Measurements from ENCODE around the gene MYOZ3.

MYOZ3 gene

GRCh38 chr5:150689120-150689519 lies 28.1 kb downstream of the MYOZ3 start:
- no peak overlapping the region for H3K4me3 ChIP-seq (ENCODE audit: low read depth, low read length)
- TF ChIP-seq CTCF (IDR thresholded peaks at IDR 0.05; ENCODE audit: low read depth, low read length, missing control alignments): no peak
- DNase-seq (ENCODE audit: low read depth): no peak

- no peak for TF ChIP-seq CTCF (IDR thresholded peaks at IDR 0.05; ENCODE audit: low read depth, low read length, missing control alignments)
- H3K4me3 ChIP-seq (ENCODE audit: low read depth, low read length): no peak overlapping the region
- DNase-seq (ENCODE audit: low read depth): no peak
Observed at GRCh38 chr5:150690760-150691159, 29.7 kb downstream of the MYOZ3 start.

GRCh38 chr5:150692276-150692675 lies 31.2 kb downstream of the MYOZ3 start:
- TF ChIP-seq CTCF (IDR thresholded peaks at IDR 0.05; ENCODE audit: low read depth, low read length, missing control alignments): no peak
- no peak for DNase-seq (ENCODE audit: low read depth)
- H3K4me3 ChIP-seq (ENCODE audit: low read depth, low read length): no peak overlapping the region

GRCh38 chr5:150694612-150695011 lies 33.6 kb downstream of the MYOZ3 start:
- DNase-seq (ENCODE audit: low read depth): no peak
- H3K4me3 ChIP-seq (ENCODE audit: low read depth, low read length): no peak overlapping the region
- TF ChIP-seq CTCF (IDR thresholded peaks at IDR 0.05; ENCODE audit: low read depth, low read length, missing control alignments): no peak

GRCh38 chr5:150700246-150700593 lies 39.2 kb downstream of the MYOZ3 start:
- no peak for DNase-seq (ENCODE audit: low read depth)
- no peak for TF ChIP-seq CTCF (IDR thresholded peaks at IDR 0.05; ENCODE audit: low read depth, low read length, missing control alignments)
- H3K4me3 ChIP-seq (ENCODE audit: low read depth, low read length): peak overlapping the region; percentile 83

GRCh38 chr5:150700594-150701377 lies 39.7 kb downstream of the MYOZ3 start, which contains the start of gene RBM22:
Gene RBM22, minus strand, starts transcription at chr5:150701062. Its CDS starts 77 bp downstream, at chr5:150700985.
- peak within 1 kb of the TSS; percentile 83 for H3K4me3 ChIP-seq (ENCODE audit: low read depth, low read length)
- TF ChIP-seq CTCF (IDR thresholded peaks at IDR 0.05; ENCODE audit: low read depth, low read length, missing control alignments): peak; percentile 66
- DNase-seq (ENCODE audit: low read depth): peak; percentile 72

GRCh38 chr5:150703762-150704161 lies 42.7 kb downstream of the MYOZ3 start:
- no peak for TF ChIP-seq CTCF (IDR thresholded peaks at IDR 0.05; ENCODE audit: low read depth, low read length, missing control alignments)
- DNase-seq (ENCODE audit: low read depth): no peak
- no peak overlapping the region for H3K4me3 ChIP-seq (ENCODE audit: low read depth, low read length)
